A172 (cell line): ENCODE results near the gene SLC46A2. TPM values are rescaled to one million over a fixed set of nuclear protein-coding genes. Genes with fewer than 3 reads are reported as not detected.

ENCODE experiments used
- DNase-seq: peaks from one replicate; pipeline ENCODE4 v3.0.0-alpha.2; 2015; ENCODE audit warnings: low spot score
- total RNA-seq: library from RNA; depleted of rRNA; stranded (reverse); fragments of >200 nt; shearing (Covaris generic); gene quantifications from 2 replicates; pipeline ENCODE4 v1.2.3, GENCODE V29; 2014

SLC46A2 gene
- total RNA-seq, 1 experiment from 2014 or later = not detected

- DNase-seq = no peak
Measured at GRCh38 chr9:112885324-112885723, 5.4 kb downstream of the SLC46A2 start.

GRCh38 chr9:112884721-112885120, 6.0 kb downstream of the SLC46A2 start:
- peak; percentile 8 for DNase-seq

- DNase-seq = peak; percentile 82
Measured at GRCh38 chr9:112884101-112884500, 6.6 kb downstream of the SLC46A2 start.

DNA sequence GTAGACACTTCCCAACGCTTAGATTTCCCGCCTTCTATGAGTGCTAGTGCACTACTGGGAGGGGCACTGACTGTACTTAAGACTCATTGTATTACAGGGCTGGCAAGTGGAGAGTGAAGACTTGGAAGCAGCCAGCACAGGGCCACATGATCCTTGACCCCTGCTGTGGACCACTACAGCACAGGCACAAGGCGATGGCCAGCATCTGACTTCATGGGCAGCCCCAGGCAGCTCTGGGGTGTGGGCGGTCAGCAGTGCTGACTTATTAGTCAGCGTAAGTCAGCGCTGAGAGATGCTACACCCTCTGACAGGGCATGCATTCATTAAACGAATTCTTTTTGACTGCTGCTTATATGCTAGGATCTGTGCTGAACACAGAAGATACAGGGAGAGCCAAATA, 9.3 kb downstream of the SLC46A2 start:
- DNase-seq = peak; percentile 86

GRCh38 chr9:112880650-112881049, 10.0 kb downstream of the SLC46A2 start:
- DNase-seq = no peak

DNA sequence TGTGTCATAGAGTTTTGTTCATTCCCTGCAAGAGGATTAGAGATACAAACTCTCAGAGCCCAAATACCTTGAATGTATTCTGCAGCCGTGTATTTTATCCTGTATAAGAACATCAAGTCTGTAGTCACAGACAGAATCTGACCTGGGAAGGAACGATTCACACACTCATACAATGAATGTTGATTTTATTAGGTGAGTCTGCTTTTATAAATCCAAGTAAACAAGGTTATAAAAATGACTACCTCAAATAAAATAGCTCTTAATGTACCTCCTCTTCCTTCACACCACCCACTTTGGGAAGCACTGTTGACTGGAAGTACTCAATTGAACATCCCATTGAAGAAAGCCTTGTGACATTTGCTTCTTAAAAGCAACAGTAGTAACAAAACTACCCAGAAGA, 11.9 kb downstream of the SLC46A2 start:
- DNase-seq = no peak

DNA sequence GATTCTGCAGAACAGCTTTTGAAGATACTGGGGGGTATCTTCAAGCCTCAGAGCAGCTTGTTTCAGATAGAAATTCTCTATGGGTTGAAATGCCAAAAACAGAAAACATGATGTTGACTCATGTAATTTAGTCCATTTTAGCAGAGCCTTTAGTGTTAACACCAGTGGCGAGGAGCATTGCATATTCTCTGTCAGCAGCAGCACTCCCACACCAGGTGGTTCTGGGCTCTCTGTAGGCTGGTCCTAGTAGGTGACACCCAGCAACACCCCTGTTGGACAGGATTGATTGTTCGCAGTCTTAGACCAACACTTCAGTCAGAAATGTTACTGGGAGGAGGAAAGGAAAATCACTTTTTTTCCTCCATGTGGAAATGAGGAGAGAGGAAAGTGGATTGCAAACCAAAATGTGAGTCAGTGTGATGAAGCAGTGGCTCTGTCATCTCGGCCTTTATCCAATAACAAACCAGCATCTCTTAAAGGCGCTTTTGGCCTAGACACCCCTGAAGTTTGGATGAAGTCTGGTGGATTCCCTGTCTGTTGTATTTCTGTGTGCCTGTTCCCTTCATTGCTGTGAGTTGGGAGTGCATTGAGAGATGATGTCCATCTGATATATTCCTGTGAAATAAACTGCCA, 16.8 kb downstream of the SLC46A2 start:
- DNase-seq = no peak

DNA sequence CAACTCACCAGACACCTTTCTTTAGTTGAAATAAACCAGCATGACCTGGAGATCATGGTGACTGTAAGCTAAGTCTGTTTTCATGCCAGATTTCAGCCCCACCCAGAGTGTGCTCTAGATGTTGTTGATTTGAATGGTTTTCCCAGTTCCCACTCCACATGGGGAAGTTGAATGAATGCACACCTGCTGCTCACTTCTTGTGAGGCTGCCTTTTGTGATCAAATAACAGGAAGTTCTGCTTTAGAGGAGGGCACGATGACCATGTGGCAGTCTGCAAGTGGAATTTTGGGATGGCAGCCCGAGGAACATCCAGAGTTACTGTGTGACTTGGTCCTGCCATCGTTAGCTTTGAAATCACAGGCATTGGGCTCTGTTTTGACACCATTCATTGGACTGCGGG, 18.7 kb downstream of the SLC46A2 start:
- DNase-seq = no peak

- DNase-seq = no peak
Measured at GRCh38 chr9:112870556-112870955, 20.1 kb downstream of the SLC46A2 start.

DNA sequence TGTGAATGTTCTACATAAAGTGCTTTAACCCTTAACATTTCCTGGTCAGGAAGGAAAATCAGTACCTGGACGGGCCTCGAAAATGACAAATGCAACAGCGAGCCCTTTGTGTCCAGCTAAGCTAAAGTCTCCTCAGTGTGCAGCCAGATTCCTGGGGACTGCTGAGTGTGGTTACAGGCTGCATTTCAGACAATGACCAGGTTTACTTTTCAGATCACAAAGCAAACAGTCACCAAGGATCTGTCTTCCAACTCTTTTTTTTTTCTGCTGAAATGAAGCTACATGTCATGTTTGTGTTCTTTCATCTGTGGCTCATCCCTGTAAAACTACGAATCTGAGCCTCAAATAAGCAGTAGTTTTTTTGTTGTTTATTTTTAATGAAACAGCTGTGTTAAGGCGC, 20.8 kb downstream of the SLC46A2 start:
- DNase-seq = no peak

- no peak for DNase-seq
Measured at GRCh38 chr9:112869041-112869529, 21.6 kb downstream of the SLC46A2 start.

- no peak for DNase-seq
Measured at GRCh38 chr9:112868461-112868860, 22.2 kb downstream of the SLC46A2 start.

- peak; percentile 86 for DNase-seq
Measured at GRCh38 chr9:112867275-112867991, 23.2 kb downstream of the SLC46A2 start.

DNA sequence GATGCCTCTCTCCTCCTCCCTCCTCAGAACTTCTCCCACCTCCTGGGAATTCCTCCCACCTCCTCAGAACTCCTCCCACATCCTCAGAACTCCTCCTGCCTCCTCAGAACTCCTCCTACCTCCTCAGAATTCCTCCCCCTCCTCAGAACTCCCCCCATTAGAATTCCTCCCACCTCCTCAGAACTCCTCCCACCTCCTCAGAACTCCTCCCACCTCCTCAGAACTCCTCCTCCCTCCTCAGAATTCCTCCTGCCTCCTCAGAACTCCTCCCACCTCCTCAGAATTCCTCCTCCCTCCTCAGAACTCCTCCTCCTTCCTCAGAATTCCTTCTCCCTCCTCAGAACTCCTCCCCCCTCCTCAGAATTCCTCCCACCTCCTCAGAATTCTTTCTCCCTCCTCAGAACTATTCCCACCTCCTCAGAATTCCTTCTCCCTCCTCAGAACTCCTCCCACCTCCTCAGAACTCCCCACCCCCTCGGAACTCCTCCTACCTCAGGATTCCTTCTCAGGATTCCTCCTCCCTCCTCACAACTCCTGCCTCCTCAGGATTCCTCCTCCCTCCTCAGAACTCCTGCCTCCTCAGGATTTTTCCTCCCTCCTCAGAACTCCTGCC, 23.9 kb downstream of the SLC46A2 start:
- peak; percentile 84 for DNase-seq

DNA sequence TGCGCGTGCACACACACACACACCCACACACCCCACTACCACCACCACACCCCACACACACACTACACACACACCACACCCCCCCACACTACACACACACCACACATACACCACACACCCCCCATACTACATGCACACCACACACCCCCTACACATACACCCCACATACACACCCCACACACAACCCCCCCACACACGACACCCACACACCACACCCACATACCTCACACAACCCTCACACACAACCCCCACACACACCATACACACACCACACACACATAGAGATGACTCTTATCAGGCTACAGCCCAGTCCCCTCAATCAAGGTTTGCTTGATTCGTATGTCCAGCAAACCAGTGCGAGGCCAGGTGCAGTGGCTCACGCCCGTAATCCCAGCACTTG, 25.7 kb downstream of the SLC46A2 start:
- no peak for DNase-seq

DNA sequence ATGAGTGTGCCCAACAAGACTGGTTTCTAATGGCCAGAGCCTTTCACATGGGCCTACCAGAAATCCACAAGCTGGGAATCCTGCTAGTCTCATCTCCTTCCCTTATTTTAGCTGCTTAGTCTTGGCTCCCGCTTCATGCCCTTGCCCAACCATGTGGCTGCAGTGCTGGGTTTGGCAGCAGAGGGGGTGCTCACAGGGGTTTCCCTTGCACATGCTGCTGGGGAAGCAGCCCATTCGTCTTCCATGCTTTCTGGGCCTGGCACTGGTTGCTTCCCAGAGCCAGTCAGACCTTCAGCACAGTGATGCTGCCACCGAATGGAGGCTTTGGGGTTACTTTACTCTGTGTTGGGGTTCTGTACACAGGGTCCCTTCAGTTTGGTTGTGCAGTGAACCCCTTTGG, 26.3 kb downstream of the SLC46A2 start:
- DNase-seq = no peak

DNA sequence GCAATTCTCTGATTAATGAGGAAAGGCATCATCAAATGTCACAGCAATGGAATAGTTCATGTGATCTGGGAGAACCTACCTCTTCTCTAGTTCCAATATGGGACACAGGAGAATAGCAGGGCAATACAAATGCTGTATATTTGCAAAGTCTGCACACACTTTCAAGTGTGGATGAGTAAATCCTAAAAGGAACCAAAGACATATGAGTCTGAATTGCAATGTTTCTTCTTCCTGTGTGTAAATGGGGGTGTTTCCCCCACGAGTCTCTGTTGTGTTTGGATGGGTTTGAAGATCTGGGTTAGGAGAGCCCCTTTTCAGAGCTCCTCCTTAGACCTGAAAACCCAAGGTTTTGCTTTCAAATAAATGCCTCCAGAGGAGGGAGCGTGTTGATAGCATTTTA, 26.9 kb downstream of the SLC46A2 start:
- DNase-seq = no peak

DNA sequence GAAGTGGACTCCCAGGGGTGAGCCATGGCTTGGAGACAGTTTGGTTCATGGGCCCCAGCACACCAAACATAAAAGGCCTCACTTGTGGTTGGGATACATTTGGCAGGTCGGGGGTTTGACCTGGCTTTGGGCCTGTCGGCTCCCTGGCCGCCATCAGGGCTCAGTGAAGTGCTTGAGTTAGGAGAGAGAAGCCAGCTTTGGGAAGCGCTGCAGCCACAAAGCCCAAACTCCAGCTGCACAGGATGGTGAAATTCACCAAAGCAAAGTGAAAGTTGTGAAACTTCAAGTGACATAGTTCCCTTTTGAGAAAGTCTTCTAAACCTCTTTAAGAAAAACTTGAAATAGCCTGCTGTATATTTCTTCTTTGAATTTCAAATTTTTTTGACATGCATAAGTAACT, 27.5 kb downstream of the SLC46A2 start:
- DNase-seq = no peak

GRCh38 chr9:112861638-112862555, 28.8 kb downstream of the SLC46A2 start:
- no peak for DNase-seq

GRCh38 chr9:112861155-112861554, 29.5 kb downstream of the SLC46A2 start:
- DNase-seq = no peak

- no peak for DNase-seq
Measured at GRCh38 chr9:112860451-112860850, 30.2 kb downstream of the SLC46A2 start.

DNA sequence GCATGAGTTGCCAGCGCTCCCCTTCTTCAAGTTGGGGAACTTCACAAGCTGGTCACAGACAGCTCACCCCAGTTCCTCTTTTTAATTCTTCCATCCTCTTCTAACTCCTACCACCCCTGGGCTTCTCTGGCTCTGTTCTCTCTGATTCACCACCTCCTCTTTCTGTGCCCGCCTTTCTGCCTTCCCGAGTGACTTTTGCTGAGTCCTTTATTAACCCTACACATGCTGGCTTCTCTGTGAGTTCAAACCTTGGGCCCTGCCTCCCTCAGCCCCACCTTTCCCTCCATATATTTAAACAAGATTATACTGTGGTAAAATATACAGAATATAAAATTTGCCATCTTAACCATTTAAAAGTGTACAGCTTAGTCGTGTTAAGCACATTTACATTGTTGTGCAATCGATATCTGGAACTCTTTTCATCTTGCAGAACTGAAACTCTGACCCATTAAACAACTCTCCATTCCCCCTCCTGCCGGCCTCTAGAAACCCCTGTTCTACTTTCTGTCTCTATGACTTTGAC, 32.0 kb downstream of the SLC46A2 start:
- DNase-seq = no peak
